Measurements from ENCODE around the gene TMEM198. TPM values are rescaled to one million over a fixed set of nuclear protein-coding genes. Genes with fewer than 3 reads are reported as not detected.

Gene TMEM198
- total and polyA plus RNA-seq, 4 donors, result 0.74 to 1.9 (median 1.5) TPM

GRCh38 chr2:219516888-219517287 is 26.9 kb upstream of the TMEM198 start:
- H3K4me1 ChIP-seq (ENCODE audit: control insufficient read depth in 4 of 4, insufficient read depth in 4 of 4, low read length in 3 of 4), result no peaks in the 10 kb centered on the region
- H3K9ac ChIP-seq (ENCODE audit: low read depth in 1 of 2, low read length in 2 of 2), result no peak overlapping the region
- TF ChIP-seq NR2F2 (IDR thresholded peaks at IDR 0.05) (no peak), ZBTB33 (IDR thresholded peaks at IDR 0.05) (no peak), MAX (IDR thresholded peaks at IDR 0.05) (no peak), REST (IDR thresholded peaks at IDR 0.05) (no peak), RXRA (IDR thresholded peaks at IDR 0.05) (no peak), HNF4G (IDR thresholded peaks at IDR 0.05) (no peak), CTCF (IDR thresholded peaks at IDR 0.05; ENCODE audit: low read depth, low read length, missing input control) (no peak), EGR1 (IDR thresholded peaks at IDR 0.05; ENCODE audit: low read depth in 2 of 2) (no peak), TAF1 (conservative IDR thresholded peaks at IDR 0.05) (no peak), YY1 (IDR thresholded peaks at IDR 0.05) (no peak), JUND (IDR thresholded peaks at IDR 0.05) (no peak), FOXA1 (IDR thresholded peaks at IDR 0.05) (no peak), ATF3 (IDR thresholded peaks at IDR 0.05) (no peak), FOXA2 (IDR thresholded peaks at IDR 0.05) (no peak), GABPA (IDR thresholded peaks at IDR 0.05 in 1 of 2, conservative IDR thresholded peaks at IDR 0.05 in 1 of 2) (no peak), SP1 (IDR thresholded peaks at IDR 0.05) (no peak), HNF4A (conservative IDR thresholded peaks at IDR 0.05) (no peak), RAD21 (IDR thresholded peaks at IDR 0.05) (no peak)
- H3K4me3 ChIP-seq (ENCODE audit: low read depth in 1 of 3, low read length in 3 of 3), result no peak overlapping the region
- H3K27ac ChIP-seq (ENCODE audit: low read depth in 1 of 2, low read length in 2 of 2), result no peak overlapping the region
- peaks cover 0 to 3% (median under 1%) of the 10 kb centered on the region in 4 donors for H3K27me3 ChIP-seq (ENCODE audit: control insufficient read depth in 4 of 4, insufficient read depth in 4 of 4, low read length in 3 of 4)
- WGBS, result 64% methylated on average over 7 of the region's 7 CpGs
- no peak for DNase-seq (ENCODE audit: low spot score)
- no peaks in the 10 kb centered on the region for H3K9me3 ChIP-seq (ENCODE audit: control insufficient read depth in 4 of 4, low read length in 3 of 4)
- no peaks in the 10 kb centered on the region for H3K36me3 ChIP-seq (ENCODE audit: control insufficient read depth in 4 of 4, insufficient read depth in 3 of 4, low read depth in 1 of 4, low read length in 3 of 4)
